Suppressor macrophage treated with lipopolysaccharide for 1 hour (primary cell): ENCODE results near the gene APOBEC4.

Source experiments
- DNase-seq, 3 donors: peaks; one replicate each; pipeline ENCODE4 v3.0.0-alpha.2; 2020 to 2022

The APOBEC4 gene

DNA sequence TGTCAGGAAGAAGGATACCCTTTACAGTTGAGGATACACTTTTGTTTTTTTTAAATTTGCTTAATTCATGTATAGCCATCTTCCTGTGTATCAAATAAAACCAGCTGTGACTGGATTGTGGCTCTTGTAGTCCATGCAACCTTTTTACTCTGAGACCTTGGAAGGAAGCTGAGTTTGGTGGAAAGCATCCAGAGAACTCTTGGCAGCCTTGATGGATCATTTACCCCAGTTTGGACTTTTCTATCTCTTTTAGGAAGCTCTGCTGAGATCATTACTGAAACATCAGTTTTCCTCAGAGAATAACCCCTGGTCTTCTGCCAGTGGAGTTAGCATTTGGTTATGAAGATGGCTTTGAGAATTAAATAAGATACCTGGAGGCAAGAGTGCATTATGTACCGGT is 21.2 kb upstream of the APOBEC4 start:
- no peak for DNase-seq

DNA sequence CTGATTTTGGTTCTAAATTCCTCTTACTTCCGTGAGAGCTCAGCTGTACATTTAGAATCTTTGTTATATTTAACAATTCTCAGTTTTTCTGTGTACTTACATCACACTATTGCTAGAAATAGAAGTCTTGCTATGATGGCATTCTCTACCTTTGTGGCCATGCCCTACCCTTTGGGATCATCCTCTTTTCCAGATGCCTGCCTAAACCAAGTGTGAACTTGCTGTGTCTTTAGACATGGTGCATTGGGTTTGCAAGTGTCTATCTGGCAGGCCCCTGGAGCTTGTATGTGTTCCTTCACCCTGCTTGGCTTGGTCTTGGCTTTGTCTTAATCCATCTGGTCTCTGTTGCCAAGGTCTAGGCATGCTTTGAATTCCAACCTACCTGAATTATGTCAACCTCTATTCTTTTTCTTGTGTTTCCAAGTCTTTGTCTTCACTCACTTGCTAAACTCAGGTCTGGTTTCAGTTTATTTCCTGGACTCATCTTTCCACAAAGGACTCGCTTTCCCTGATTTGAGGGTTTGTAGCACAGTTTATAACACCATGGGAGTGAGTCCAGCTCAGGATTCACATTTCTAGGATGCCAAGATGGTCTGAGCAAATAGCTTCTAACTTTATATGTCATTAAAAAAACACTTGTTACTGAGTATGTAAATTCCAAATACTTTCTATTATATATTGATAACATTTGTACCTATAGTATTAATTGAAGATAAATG is 20.6 kb upstream of the APOBEC4 start:
- DNase-seq = no peak

DNA sequence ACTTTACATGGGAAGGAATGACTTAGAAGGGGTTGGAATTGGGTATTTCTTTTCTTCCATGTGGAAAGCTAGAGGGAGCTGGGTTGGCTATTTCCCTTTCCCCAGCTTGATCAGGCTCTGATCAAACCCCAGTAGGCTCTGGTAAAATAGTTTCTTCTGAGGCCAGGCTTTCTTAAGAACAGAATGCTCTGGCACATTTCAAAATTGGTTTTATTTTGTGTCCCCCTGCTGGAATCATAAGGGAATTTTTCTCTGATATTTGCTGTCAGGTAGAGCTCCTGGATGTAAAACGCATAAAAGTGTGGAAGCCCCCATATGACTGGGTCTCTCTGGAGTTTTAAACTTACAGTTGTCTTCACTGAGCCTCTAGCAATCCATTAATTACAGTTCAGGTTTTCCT is 17.1 kb upstream of the APOBEC4 start:
- DNase-seq = no peak

DNA sequence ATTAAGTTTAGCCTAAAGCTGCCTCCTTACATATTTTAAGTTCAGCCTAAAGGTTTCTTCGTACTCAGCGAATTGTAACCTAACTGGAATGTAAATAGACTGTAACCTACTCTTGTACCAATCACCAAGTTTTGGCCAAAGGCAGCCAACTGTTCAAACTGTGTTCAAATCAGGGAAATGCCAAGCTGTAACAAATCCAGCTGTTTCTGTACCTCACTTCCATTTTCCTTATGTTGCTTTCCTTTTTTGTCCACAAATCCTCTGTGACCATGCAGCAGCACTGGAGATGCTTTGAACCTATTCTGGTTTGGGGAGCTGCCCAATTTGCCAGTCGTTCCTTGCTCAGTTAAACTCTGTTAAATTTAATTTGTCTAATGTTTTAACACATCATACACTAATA is 3.2 kb upstream of the APOBEC4 start:
- peak in 1 of 3 donors; percentile 20 for DNase-seq

DNA sequence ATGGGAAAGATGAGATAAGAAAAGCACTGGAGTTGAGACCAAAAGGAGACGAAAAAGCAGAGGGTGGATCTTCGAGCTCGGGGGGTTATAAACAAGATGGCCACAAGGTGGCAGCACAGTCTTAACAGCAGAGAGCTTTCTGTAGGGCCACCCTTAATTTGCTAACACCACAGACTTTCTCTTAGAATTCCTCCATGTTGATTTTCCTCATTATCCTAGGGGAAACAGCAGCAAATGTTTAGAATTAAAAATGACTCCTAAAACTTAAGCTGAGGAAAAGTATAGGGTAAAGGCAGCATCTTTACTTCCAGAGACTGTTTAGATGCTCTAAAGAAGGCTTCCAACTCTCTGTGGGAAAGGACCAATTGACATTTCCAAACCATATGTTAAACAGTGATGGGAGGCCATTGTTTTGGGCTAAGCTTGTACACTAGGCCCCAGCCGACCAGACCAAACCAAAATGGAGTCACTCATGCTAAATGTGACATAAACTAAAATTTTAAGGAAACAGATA is 2.5 kb upstream of the APOBEC4 start:
- DNase-seq = peak; percentile 87 to 92 (median 91)

DNA sequence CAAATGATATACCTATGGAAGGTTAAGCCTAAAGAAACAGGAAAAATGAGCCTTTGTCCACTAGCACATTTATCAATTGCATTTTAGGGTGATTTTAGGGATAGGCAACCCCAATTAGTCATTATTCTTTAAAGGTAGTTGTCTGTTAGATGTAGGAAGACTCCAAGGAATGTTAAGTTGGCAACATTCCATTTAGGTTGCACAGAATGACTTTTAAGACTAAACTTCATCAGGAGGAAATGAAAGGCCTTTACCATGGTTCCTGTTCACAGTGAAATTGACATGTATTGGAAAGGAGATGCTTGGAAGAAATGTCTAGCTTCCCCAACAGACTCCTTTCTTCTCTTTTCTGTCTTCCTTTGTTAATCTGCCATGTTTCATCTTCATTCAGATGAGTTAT is 1.6 kb upstream of the APOBEC4 start:
- no peak for DNase-seq

DNA sequence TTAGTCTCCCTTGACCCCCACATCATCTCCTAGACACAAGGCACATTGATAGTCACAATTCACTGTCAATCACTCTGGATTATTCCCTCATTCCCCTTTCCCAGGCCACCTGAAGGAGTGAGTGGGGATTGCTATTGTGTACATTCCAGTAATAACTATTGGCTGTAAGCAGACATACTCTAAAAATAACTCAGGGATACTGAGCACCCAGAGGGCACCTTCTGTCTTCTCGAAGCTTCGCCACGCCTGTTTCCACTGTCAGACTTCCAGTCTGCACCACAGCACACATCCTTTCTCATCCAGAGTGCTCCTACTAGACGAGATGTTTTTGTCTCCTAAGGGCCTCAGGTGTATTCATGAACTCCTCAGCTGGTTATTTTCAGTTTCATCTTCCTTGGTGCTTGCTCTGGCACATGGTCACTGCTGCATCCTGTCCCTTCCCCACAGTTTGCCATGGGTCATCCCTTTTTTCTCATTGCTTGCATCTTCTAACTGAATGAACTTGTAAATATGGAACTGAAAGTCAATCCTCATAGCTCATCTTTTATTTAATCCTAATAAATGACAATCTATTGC is 848 bp upstream of the APOBEC4 start:
- DNase-seq = no peak

DNA sequence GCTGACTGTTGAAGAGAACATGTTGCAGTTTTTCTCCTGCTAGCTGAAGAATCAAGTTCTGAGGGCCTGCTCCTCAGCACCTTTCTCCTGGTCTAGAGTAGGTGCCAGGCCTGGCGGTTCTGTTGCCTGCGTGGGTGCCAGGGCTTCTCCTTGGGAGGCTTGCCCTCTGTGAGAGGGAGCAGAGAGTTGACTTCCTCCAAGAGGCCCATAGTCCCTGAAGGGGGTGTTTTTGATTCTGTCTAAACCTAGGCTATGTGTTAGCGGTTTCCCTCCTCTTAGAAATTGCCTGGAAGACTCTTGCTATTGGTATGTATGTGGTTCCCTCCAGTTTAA is 312 bp upstream of the APOBEC4 start:
- no peak for DNase-seq

DNA sequence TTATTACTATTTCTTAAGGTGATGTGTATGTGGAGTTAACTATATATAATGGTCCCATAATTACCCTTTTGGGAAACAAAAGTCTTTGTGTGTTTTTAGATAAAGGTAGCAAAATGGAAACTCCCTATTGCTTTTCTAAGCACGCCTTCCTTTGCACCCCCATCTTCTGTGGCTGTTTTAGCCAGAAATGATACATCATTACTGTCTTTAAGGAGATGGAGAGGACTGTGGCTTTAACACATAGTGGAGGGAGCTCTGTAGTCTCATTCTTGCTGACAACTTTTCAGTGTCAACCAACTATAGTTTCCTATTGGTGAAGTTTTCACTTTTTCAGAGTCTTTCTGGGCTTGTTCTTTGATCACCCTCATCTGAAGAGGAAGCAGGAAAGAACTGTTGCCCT is 1.0 kb downstream of the APOBEC4 start:
- no peak for DNase-seq

DNA sequence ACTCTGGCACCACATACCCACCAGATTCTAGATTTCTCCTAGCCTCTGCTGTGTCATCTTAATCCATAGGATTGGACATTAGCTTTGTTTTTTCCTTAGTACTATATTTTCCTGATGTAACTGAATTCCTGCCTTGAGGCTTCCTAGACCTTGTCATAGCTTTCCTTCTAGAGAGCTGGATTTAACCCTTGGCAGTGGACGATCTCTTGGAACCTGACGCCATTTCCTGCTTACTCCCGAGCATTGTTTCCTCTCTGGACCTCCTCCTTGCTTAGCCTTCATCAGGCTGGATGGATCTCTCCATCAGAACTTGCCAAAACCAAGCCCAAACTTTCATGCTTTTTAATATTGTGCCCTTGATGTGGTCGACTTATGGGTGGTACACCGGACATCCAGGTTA is 1.5 kb downstream of the APOBEC4 start:
- no peak for DNase-seq

DNA sequence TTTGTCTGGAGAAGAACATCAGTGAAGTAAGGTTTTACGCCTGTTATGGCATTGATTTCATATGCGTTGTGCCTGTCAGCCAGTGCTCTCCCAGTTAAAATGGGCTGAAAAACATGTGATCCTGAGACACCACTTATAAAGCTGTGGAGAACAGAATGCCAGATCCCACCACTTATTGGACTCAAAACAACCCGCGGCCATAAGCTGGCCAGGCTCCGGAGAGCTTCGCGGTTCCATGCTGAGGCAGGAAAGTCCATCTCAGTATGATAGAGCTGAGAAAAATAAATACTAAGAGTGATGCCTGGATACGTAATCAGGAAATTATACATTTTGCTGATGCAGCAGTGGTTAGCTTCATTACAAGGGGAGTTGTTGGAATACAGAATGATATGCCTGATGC is 5.1 kb downstream of the APOBEC4 start:
- DNase-seq = no peak

DNA sequence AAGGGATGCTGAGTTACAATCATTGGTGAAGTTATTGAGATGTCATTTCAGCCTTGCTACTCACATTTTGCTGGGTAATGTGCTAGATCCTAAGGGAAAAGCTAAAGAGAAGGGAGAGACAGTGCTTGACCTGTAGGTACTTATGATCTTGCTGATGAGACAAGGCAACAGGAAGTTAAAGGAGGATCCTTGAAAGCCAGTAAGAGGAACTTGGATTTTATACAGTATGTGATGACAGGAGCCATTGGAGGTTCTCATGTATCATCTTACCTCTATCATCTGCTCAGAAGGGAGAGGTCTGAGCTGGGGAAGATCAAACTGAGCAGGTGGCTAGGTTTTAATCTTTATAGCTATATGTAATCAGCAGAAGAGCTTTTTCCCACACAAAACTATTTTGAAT is 6.3 kb downstream of the APOBEC4 start:
- no peak for DNase-seq

DNA sequence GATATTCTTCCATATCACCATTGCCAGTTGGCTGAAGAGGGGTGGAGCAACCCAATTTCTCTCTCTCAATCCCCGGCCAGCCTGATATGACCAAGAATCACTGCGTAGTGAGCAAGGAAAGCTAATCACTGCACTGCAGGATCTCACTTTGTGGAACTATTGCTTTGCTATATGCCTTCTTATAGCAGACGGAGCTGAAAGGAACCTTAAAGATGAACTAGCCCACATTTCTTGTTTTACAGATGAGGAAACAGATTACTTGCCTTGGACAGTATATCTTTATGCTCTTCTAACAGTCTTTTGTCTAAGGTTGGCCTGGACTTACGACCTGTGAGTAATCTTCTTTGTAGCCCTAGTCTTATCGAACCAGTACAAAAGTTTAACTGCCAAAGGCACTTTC is 7.6 kb downstream of the APOBEC4 start:
- DNase-seq = no peak

DNA sequence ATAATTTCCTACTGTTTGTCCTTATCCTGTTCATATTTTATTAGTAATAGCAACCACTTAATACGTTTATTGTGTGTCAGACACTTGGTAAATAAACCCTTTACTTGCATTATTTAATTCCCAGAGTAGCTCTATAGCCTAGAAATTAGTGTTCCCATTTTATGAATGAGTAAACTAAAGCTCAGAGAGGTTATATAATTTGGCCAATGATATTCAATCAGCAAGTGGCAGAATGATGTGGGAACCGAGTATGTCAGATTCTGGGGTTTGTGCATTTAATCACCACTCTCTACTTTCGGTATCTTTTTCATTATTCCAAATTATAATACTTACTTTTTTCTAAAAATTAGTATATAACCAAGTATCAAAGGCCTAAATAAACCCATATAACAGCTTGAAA is 10.9 kb downstream of the APOBEC4 start:
- DNase-seq = no peak

DNA sequence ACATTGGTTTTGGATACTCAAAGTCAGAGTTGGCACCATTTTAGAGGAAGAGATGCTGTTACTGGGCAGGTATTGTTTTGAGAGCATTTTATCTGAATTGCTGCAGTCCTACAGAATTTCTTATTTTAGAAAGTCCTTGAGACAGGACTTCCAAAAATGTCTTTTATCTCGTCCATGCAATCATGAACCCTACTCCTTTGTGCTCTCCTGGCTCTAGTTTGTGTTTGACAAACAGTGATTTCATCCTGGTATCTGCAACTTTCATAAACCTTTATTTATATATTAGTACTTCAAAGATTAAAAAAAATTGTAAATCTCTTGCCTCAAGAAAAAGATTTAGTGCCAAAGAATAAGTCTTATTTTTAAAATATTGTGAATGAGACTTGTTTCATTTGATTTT is 12.9 kb downstream of the APOBEC4 start:
- no peak for DNase-seq

DNA sequence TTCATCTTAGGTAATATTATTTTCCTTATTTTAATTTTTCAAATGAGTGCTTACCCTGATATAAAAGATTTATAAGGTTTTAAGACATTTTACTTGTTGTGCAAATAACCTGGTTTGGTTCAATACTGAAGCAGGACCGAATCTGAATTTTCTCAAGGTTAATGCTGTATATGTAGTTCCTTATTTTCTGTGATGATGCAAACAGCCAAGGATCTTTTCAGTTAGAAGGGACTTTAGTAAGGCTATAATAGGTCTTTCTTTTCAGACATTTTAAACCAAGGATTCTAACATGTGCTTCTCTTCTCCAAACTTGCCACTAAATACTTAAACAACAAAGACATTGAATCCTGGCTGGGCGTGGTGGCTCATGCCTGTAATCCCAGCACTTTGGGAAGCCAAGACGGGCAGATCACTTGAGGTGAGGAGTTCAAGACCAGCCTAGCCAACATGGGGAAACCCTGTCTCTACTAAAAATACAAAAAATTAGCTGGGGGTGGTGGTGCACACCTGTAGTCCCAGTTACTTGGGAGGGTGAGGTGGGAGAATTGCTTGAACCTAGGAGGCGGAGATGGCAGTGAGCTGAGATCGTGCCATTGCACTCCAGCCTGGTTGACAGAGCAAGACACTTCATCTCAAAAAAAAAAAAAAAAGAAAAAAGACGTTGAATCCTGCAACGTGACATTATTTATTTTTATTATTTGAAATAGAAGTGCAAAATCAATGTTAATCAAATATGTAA is 14.3 kb downstream of the APOBEC4 start:
- DNase-seq = peak in 2 of 3 donors; percentile 43 to 52

DNA sequence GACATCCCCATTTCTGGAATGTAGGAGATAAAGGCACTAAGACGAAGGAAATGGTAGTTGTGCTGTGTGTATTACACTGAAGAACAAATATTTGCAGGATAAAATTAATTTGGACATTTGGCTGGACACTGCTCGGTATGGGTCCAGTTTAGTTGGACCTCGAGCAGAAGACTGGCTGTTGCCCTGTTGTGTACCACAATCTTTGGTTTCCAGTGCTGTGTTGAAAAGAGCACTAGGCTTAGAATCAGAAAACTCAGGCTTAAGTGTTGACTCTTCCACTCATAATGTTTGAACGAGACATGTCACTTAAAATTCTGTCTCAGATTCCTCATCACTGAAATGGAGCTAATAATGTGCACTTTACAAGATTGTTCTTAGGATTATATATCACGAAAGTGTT is 16.3 kb downstream of the APOBEC4 start:
- DNase-seq = no peak

DNA sequence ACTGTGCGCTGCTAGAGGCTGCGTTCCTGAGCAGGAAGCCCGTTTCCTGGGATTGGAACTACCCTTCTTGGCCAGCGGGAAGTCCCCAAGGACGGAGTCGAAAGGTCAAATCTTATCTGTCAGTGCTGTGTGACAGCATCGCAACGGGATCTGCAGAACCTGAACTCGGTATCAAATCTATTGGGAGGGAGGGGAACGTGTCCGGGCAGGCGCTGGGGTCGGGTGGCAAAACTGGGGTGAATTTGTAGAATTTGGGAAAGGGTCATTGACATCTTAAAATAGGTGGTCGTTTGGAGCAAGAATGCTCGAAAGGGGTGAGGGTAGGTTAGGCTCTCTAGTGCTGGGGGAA is 16.8 kb downstream of the APOBEC4 start:
- DNase-seq = peak; percentile 64 to 82 (median 78)

DNA sequence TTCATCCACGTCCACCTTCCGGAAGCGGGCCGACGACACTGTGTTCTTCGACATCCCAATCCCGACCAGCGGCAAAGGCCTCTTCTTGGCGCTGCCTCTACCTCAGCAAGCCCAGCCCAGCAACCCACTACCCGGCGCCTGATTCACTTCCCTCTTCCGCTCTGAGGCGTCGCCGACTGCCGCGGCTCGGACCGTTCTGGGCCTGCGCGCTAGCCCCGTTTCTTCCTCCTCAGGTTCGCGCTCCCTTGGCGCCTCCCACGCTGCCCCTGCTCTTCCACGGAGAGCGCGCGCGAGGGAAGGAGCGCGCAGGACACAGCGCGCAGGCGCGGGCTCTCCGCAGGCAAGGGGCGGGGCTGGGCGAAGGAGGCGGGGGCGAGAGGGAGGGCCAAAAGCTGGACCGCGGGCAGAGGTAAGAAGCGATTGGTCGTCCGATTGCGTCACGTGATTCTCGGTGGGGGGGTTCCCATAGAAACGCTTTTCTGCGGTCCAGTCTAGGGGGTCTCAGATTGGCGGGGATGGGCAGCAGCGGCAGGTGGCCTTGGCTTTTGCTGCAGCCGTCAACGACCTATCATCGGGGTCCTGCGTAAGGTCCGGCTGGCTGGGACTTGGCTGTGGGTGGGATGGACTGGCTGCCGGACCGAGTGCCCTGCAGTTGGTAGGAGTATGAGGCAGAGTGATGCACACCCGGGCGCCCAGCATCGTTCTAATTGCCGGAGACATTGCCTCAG is 17.3 kb downstream of the APOBEC4 start, which contains the start of gene ARPC5:
TSS of gene ARPC5 (minus strand) at position 178 of the 728 bp plus-strand sequence. CDS start at position 54, 124 bp downstream.
- peak; percentile 100 for DNase-seq

DNA sequence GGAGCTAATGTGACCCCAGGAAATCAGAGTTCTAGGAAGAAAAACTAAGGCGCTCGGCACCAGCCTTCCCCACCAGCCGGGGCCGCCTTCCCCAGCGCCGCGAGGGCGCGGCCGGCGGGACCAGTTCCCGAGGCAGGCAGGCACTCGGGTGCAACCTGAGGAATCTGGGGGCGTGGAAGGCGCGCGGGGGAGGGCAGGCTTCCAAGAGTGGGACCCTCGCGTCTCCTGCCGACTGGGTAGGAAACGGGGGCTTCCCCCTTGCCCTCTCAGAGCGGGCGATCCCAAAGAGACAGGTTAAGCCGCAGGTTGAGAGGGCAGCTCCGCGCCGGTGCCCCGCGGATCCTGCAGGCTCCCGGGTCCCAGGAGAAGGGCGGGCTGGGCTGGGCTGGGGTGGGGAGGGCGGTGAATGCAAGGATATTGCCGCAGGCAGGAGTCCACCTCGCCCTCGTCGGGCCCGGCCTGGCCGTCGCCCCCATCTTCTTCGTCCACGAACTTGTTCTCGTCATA is 18.0 kb downstream of the APOBEC4 start:
- peak; percentile 52 to 76 (median 59) for DNase-seq

DNA sequence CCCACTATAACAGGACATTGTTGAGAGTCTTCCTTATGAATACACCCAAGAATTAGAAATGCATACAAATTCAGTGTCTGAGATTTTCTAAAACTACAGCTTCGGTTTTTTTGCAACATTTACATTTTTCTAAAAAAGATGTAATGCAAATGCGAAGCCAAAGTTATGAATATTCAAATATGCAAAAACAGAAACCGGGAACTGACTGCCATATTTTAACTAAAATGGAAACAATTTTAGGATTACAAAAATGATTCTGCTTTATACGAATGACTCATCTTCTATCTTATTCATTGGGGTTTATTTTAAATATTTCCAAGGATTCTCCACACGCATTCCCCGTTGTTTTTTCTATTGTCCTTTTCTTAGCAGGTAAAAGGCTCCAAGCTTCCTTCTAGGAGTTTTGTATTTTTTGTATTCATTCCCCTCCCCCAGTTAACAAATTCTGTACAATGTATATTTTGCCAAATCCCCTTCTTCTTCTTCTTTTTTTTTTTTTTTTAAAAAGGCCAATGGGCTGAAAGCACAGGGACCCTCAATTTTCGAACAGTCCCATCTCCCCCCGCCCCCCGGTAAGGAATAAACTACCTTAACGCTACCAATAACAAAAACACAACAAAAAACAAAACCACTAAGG is 18.6 kb downstream of the APOBEC4 start:
- DNase-seq = peak; percentile 44 to 90 (median 82)

DNA sequence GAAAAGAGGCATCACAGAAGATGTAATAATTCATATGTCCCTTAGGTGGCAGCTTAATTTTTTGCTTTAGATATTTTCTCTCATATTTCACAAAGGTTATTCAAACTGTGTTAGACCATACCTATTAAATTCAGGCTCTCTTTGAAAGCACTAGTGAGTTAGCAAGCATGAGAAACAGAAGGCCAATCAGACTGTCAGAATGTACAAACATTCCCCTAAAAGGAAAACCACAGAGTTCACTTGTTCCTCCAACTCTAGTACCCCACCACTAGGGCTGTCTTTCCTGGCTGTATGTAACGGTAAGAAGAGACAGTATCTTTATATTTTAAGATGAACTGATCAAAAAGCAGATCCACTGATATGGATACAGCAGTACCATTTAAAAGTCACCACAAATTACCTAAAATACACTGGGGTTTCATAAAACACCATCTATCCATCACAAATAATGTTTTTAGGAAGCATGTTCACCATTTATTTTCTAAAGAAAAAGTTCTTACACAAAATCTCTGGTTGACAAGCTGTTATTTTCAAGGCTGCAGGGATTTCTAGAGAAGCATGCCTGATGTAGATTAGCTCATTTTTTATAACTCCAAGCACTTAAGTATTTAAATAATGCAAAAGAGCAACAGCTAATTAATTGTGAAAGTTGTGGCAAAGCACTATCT is 19.3 kb downstream of the APOBEC4 start:
- peak; percentile 69 to 78 (median 78) for DNase-seq
